A549 (cell line): ENCODE results near the gene LRRC59. TPM values are rescaled to one million over a fixed set of nuclear protein-coding genes. Genes with fewer than 3 reads are reported as not detected.

Experiments
- ATAC-seq, 2 experiments: fragments of 200-7000 bp in 1 of 2; fragments of >200 bp in 1 of 2; cut with Nextera tagmentation in 1 of 2; cut with Tn5 transposase in 1 of 2; 3 replicates each; pipeline versions ENCODE4 v1.8.0 to v1.9.1; 2018 to 2020; ENCODE audit warnings: mild to moderate bottlenecking in 1 of 2, moderate library complexity in 1 of 2
- CTCF ChIA-PET: fragments of 300-600 bp; sonication (Branson Sonifier 250); formaldehyde crosslinking; extraction: SDS; loops from one replicate; lab custom pipeline; 2021; ENCODE audit warnings: antibody characterized with exemption, inconsistent platforms; lab: Yijun Ruan, JAX
- POLR2A ChIA-PET: fragments of 350-600 bp; formaldehyde crosslinking; extraction: SDS; loops from one replicate; lab custom pipeline; 2021; ENCODE audit warnings: antibody characterized with exemption, inconsistent platforms; lab: Yijun Ruan, JAX
- DNase-seq, 2 experiments: peaks; one replicate each; pipeline versions ENCODE4 v3.0.0 to v3.0.0-alpha.2; 2011 to 2016; ENCODE audit warnings: low read depth in 1 of 2, low spot score in 1 of 2
- FAIRE-seq: peaks from 2 replicates; lab custom pipeline; 2011; peaks lifted over from hg19 to GRCh38; lab: Jason Lieb, UNC
- H3K27ac ChIP-seq, 2 experiments: fragments of >200 bp; sonication (Bioruptor Twin); formaldehyde crosslinking; 3 replicates each; pipeline ENCODE4 v1.5.1; 2016 to 2017
- H3K4me1 ChIP-seq: fragments of >200 bp; sonication (Bioruptor Twin); formaldehyde crosslinking; 3 replicates; pipeline ENCODE4 v1.6.1; 2016
- H3K4me2 ChIP-seq: fragments of >200 bp; sonication (Bioruptor Twin); formaldehyde crosslinking; 3 replicates; pipeline ENCODE4 v1.6.1; 2016
- H3K4me3 ChIP-seq: fragments of >200 bp; sonication (Bioruptor Twin); formaldehyde crosslinking; 3 replicates; pipeline ENCODE4 v1.5.1; 2016
- H3K9me3 ChIP-seq: fragments of >200 bp; sonication (Bioruptor Twin); formaldehyde crosslinking; 3 replicates; pipeline ENCODE4 v1.6.1; 2016
- CEBPB ChIP-seq, 2 experiments: fragments of >200 bp in 1 of 2; sonication (Bioruptor Twin) in 1 of 2; formaldehyde crosslinking in 1 of 2; IDR thresholded peaks; 2 replicates each; pipeline ENCODE4 v1.6.1; 2012 to 2016
- EHF ChIP-seq: fragments of 250-450 bp; sonication (Bioruptor Pico); IDR thresholded peaks from 2 replicates; pipeline ENCODE4 v1.5.0; 2020; ENCODE audit warnings: mild to moderate bottlenecking
- FOSB ChIP-seq: fragments of 250-450 bp; sonication (Bioruptor Pico); IDR thresholded peaks from 2 replicates; pipeline ENCODE4 v1.5.0; 2020; ENCODE audit warnings: mild to moderate bottlenecking, moderate library complexity
- FOXS1 ChIP-seq: fragments of 250-450 bp; sonication (Bioruptor Pico); IDR thresholded peaks from 2 replicates; pipeline ENCODE4 v1.5.0; 2020; ENCODE audit warnings: mild to moderate bottlenecking, moderate library complexity
- HOXA7 ChIP-seq: fragments of 250-450 bp; sonication (Bioruptor Pico); IDR thresholded peaks from 2 replicates; pipeline ENCODE4 v1.5.0; 2020; ENCODE audit warnings: mild to moderate bottlenecking, moderate library complexity
- HOXB13 ChIP-seq: fragments of 250-450 bp; sonication (Bioruptor Pico); IDR thresholded peaks from 2 replicates; pipeline ENCODE4 v1.5.0; 2020; ENCODE audit warnings: low read depth, mild to moderate bottlenecking, moderate library complexity
- HOXB5 ChIP-seq: fragments of 250-450 bp; sonication (Bioruptor Pico); IDR thresholded peaks from 2 replicates; pipeline ENCODE4 v1.5.0; 2020; ENCODE audit warnings: mild to moderate bottlenecking, moderate library complexity
- JUNB ChIP-seq: fragments of >200 bp; sonication (Bioruptor Twin); formaldehyde crosslinking; IDR thresholded peaks from 2 replicates; pipeline ENCODE4 v1.6.1; 2016
- MAFK ChIP-seq: fragments of 450-650 bp; IDR thresholded peaks from 2 replicates; pipeline ENCODE4 v1.6.1; 2014; ENCODE audit not compliant: partially characterized antibody
- MAZ ChIP-seq: fragments of 150-350 bp; IDR thresholded peaks from 2 replicates; pipeline ENCODE4 v1.6.1; 2014; ENCODE audit warnings: antibody characterized with exemption, low read depth, low read length, borderline replicate concordance
- NR3C1 ChIP-seq: fragments of >200 bp; sonication (Bioruptor Twin); formaldehyde crosslinking; IDR thresholded peaks from 3 replicates; pipeline ENCODE4 v1.6.1; 2017
- POLR2AphosphoS2 ChIP-seq: conservative IDR thresholded peaks from 2 replicates; pipeline ENCODE4 v1.6.1; 2012; ENCODE audit warnings: low read length, improper control_type of control experiment, inconsistent platforms
- RAD21 ChIP-seq, 2 experiments: fragments of >200 bp in 1 of 2; sonication (Bioruptor Twin) in 1 of 2; formaldehyde crosslinking in 1 of 2; IDR thresholded peaks in 1 of 2; conservative IDR thresholded peaks in 1 of 2; 2 replicates in 1 of 2; 3 replicates in 1 of 2; pipeline ENCODE4 v1.6.1; 2012 to 2018; ENCODE audit warnings: inconsistent platforms in 1 of 2
- SMC3 ChIP-seq: fragments of >200 bp; sonication (Bioruptor Twin); formaldehyde crosslinking; IDR thresholded peaks from 3 replicates; pipeline ENCODE4 v1.6.1; 2018; ENCODE audit warnings: inconsistent platforms
- SREBF2 ChIP-seq: fragments of 450-650 bp; IDR thresholded peaks from 2 replicates; pipeline ENCODE4 v1.6.1; 2014; ENCODE audit warnings: mild to moderate bottlenecking, moderate library complexity
- TFCP2L1 ChIP-seq: fragments of 250-450 bp; sonication (Bioruptor Pico); IDR thresholded peaks from 2 replicates; pipeline ENCODE4 v1.5.0; 2021; ENCODE audit warnings: mild to moderate bottlenecking
- TP53 ChIP-seq: fragments of 250-450 bp; sonication (Bioruptor Pico); IDR thresholded peaks from 2 replicates; pipeline ENCODE4 v1.5.0; 2021; ENCODE audit warnings: mild to moderate bottlenecking, moderate library complexity
- ZFP36 ChIP-seq: fragments of 450-650 bp; IDR thresholded peaks from 2 replicates; pipeline ENCODE4 v1.6.1; 2014; ENCODE audit warnings: borderline replicate concordance; ENCODE audit not compliant: partially characterized antibody
- WGBS: methylation state at CpG from one replicate; pipeline ENCODE4 v1.1.6; 2017; ENCODE audit errors: missing lambda C conversion rate; 5-methylcytosine and 5-hydroxymethylcytosine counted together
- polyA plus RNA-seq, 4 experiments: library from polyadenylated mRNA; depleted of rRNA in 3 of 4; stranded (reverse); fragments of >200 nt; fragmentation: RNase III in 1 of 4; extraction: RNeasy Plus Mini Kit Qiagen cat#74134 plus additional on column Dnase treatment in 1 of 4; gene quantifications; 2 replicates in 3 of 4; 3 replicates in 1 of 4; pipeline ENCODE4 v1.2.3, GENCODE V29; 2011 to 2017
- TF ChIP-seq, protein P1 (sequence below): fragments of 450-650 bp; IDR thresholded peaks from 2 replicates; pipeline ENCODE4 v1.6.1; 2014; ENCODE audit warnings: antibody characterized with exemption
- TF ChIP-seq, protein P2 (sequence below): fragments of >200 bp; sonication (Bioruptor Twin); formaldehyde crosslinking; IDR thresholded peaks from 3 replicates; pipeline ENCODE4 v1.5.1; 2016

The LRRC59 gene
- polyA plus RNA-seq, 2 of the 4 experiments (the other 2 are of a cell fraction) = 209 to 228 TPM

DNA sequence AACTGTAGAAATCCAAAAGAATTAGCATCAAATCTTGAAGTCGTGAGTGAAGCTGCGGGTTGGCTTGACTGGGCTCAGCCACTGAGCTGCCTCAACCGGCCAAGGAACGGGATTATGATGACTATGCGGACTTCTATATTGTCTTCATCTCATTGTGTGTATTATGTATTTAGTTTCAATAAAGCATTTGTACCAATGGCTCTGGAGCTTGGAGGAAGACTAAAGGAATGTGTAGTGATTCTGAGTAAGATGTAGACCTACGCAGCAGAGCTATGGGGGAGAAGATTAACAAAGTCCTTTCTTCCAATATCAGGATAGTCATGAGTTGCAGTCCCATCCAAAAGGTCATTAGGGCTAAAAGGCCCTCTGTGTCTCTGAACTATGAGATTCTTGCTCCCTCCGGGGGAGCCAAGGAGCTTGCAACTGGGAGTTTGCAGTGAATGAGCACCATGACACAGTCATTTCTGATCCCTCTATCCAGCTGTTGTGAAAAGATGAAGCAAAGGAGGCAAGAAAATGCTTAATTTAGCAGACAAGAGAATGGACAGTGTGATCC is 16.0 kb downstream of the LRRC59 start:
- Histone ChIP-seq H3K27ac (no peak overlapping the region), H3K4me3 (no peak overlapping the region), H3K4me1 (no peaks in the 10 kb centered on the region), H3K4me2 (no peak overlapping the region), H3K9me3 (no peaks in the 10 kb centered on the region)
- no peak for ATAC-seq
- POLR2A ChIA-PET = interaction anchor here (0.9 to 1.0 kb wide), 2 partner anchors 17 to 35 kb away, joined by 3 to 4 read pairs; partner anchors contain the start of gene XYLT2
- no peak for DNase-seq
- 88% methylated on average over 7 of the region's 7 CpGs for WGBS
- FAIRE-seq = no peak
- CTCF ChIA-PET = interaction anchor here (0.8 to 33.9 kb wide), 6 partner anchors 9 to 158 kb away, joined by 3 to 445 read pairs (median 5); partner anchors contain the start of gene LRRC59
- TF ChIP-seq, protein P1, sequence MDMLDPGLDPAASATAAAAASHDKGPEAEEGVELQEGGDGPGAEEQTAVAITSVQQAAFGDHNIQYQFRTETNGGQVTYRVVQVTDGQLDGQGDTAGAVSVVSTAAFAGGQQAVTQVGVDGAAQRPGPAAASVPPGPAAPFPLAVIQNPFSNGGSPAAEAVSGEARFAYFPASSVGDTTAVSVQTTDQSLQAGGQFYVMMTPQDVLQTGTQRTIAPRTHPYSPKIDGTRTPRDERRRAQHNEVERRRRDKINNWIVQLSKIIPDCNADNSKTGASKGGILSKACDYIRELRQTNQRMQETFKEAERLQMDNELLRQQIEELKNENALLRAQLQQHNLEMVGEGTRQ = no peak
- TF ChIP-seq MAFK = peak; percentile 55

DNA sequence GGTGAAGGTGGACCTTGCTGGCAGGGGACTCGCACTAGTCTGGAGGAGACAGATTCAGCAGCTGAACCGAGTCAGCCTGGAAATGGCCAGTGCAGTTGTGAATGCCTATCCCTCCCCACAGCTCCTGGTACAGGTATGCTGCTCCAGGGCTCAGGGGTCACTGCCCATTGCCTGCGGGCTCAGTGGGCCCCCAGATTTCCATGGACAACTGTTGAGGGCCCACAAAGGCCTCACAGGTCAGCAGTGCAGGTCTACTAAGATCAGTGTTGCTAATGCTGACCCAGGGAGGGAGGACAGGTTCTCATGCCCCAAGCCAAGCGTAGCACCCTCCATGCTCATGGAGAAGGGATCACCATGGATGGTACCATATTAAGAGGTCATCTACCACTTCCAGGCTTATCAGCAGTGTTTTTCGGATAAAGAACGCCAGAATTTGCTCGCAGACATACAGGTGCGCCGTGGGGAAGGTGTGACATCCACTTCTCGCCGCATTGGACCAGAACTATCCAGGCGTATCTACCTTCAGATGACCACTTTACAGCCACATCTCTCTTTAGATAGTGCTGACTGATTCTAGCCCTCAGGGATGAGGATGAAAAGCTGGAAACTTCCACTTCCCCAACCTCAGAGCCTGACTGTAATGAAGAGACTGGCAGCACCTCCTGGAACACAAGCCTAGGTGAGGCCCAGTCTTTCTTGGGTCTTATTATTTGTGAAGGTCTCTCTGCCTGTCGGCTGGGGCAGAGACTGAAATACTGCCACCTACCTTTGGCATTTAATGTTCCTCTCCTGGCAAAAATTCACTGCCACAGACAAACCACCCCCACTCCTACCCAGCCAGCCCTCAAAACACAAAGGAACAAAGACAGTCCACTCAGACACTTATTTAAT is 16.7 kb downstream of the LRRC59 start:
- FAIRE-seq = no peak
- CTCF ChIA-PET = interaction anchor here (0.6 to 33.9 kb wide), 6 partner anchors 11 to 343 kb away, joined by 3 to 445 read pairs (median 5); partner anchors contain the start of gene LRRC59

DNA sequence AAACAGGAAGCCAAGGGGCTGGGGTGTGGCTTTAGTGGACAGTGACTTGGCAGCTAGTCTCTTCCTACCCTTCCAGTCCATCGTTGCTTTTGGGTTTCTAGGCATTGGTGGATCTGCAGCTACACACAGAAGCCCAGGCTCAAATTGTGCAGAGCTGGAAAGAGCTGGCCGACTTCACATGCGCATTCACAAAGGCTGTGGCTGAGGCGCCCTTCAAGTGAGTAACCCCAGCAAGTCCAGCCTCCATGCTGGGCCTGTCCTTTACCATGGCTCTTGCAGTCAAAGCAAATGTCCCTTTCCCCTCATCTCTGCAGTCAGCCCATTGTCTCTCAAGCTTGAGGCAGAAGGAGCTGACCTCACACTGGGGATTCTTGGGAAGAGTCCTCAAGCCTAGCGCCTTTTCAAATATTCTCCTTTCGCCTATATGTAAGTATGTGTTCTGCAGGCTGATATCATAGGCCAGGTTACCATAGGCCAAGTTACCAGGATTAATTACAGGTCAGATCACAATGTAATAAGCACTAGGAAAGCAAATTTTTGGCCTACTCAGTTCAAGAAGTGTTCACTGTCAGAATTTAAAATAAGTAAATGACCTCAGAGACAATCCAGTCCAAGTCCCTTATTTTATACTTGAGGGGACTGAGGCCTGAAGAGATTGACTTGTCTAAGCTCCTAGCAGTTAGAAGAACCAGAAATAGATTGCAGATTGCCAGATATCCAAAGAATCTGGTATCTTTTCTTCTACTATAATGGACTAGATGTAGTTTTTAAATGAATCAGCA is 17.8 kb downstream of the LRRC59 start:
- H3K4me2 ChIP-seq = no peak overlapping the region
- ATAC-seq (peak; percentile 12 to 14; a peak in 5 of 6 replicates), FAIRE-seq (no peak), DNase-seq (no peak)
- no peak overlapping the region for H3K27ac ChIP-seq
- 84% methylated on average over 6 of the region's 6 CpGs for WGBS
- CTCF ChIA-PET = interaction anchor here (0.6 to 33.9 kb wide), 4 partner anchors 13 to 344 kb away, joined by 3 to 445 read pairs (median 56); partner anchors contain the start of gene LRRC59
- no peaks in the 10 kb centered on the region for H3K4me1 ChIP-seq
- H3K9me3 ChIP-seq = no peaks in the 10 kb centered on the region
- H3K4me3 ChIP-seq = no peak overlapping the region
- TF ChIP-seq SMC3 = no peak
- no peak for TF ChIP-seq MAZ
- TF ChIP-seq, protein P1 = no peak
- TF ChIP-seq FOXS1 (CRISPR knock-in tag) = no peak
- no peak for TF ChIP-seq TFCP2L1
- TF ChIP-seq EHF (CRISPR knock-in tag) = no peak
- no peak for TF ChIP-seq SREBF2
- TF ChIP-seq HOXB5 (CRISPR knock-in tag) = no peak
- no peak for TF ChIP-seq TP53 (CRISPR knock-in tag)
- no peak for TF ChIP-seq NR3C1
- TF ChIP-seq, all 56 proteins: peak for 0
- POLR2A ChIA-PET = interaction anchor here (0.9 to 1.5 kb wide), 3 partner anchors 10 to 100 kb away, joined by 3 read pairs; no protein-coding TSS in a partner anchor

More for the DNA sequence above, 16.7 kb downstream of the LRRC59 start:
- no peaks in the 10 kb centered on the region for H3K4me1 ChIP-seq
- H3K9me3 ChIP-seq = no peaks in the 10 kb centered on the region
- H3K27ac ChIP-seq = no peak overlapping the region
- ATAC-seq (peak; percentile 27 to 36; a peak in 5 of 6 replicates), DNase-seq (no peak)
- WGBS = 91% methylated on average over 12 of the region's 13 CpGs
- no peak overlapping the region for H3K4me2 ChIP-seq
- TF ChIP-seq TP53 (CRISPR knock-in tag) = 0 out of 2 replicates have a peak, but pooled peaks have one; percentile 13
- no peak for TF ChIP-seq HOXB5 (CRISPR knock-in tag)
- no peak for TF ChIP-seq HOXB13 (CRISPR knock-in tag)
- TF ChIP-seq CEBPB (IDR thresholded peaks at IDR 0.05) = no peak
- TF ChIP-seq POLR2AphosphoS2 = peak; percentile 93
- no peak for TF ChIP-seq MAZ
- peak; percentile 71; the same call in 1 of the 2 replicates for TF ChIP-seq HOXA7 (CRISPR knock-in tag)
- no peak for TF ChIP-seq EHF (CRISPR knock-in tag)
- peak; percentile 47; the same call in 1 of the 2 replicates for TF ChIP-seq FOSB (CRISPR knock-in tag)
- TF ChIP-seq RAD21 (conservative IDR thresholded peaks at IDR 0.05 in 1 of 2, IDR thresholded peaks at IDR 0.05 in 1 of 2) = no peak
- peak; percentile 3 for TF ChIP-seq TFCP2L1
- TF ChIP-seq, protein P2, sequence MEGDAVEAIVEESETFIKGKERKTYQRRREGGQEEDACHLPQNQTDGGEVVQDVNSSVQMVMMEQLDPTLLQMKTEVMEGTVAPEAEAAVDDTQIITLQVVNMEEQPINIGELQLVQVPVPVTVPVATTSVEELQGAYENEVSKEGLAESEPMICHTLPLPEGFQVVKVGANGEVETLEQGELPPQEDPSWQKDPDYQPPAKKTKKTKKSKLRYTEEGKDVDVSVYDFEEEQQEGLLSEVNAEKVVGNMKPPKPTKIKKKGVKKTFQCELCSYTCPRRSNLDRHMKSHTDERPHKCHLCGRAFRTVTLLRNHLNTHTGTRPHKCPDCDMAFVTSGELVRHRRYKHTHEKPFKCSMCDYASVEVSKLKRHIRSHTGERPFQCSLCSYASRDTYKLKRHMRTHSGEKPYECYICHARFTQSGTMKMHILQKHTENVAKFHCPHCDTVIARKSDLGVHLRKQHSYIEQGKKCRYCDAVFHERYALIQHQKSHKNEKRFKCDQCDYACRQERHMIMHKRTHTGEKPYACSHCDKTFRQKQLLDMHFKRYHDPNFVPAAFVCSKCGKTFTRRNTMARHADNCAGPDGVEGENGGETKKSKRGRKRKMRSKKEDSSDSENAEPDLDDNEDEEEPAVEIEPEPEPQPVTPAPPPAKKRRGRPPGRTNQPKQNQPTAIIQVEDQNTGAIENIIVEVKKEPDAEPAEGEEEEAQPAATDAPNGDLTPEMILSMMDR = peak; percentile 21; the same call in 2 of the 3 replicates
- no peak for TF ChIP-seq ZFP36
- no peak for TF ChIP-seq JUNB
- TF ChIP-seq, all 56 proteins: peak for 6
- POLR2A ChIA-PET = interaction anchor here (0.9 to 1.5 kb wide), 5 partner anchors 9 to 99 kb away, joined by 3 to 4 read pairs (median 3); partner anchors contain the start of gene XYLT2
- H3K4me3 ChIP-seq = no peak overlapping the region
